Loucy (cell line): ENCODE data around the gene OR5A1.

ENCODE experiments used
- H2AFZ ChIP-seq: fragments of 200-600 bp; sonication (generic); 2 replicates; pipeline ENCODE4 v1.6.0; 2016; ENCODE audit warnings: antibody characterized with exemption, mild to moderate bottlenecking, low read length, moderate library complexity
- H3F3A ChIP-seq: fragments of 200-600 bp; 2 replicates; pipeline ENCODE4 v1.6.0; 2016; ENCODE audit warnings: antibody characterized with exemption, low read depth, mild to moderate bottlenecking
- H3K27me3 ChIP-seq: fragments of 200-600 bp; sonication (generic); 2 replicates; pipeline ENCODE4 v1.6.1; 2014; ENCODE audit warnings: low read length, mild to moderate bottlenecking; ENCODE audit not compliant: insufficient read depth, poor library complexity, severe bottlenecking
- H3K36me3 ChIP-seq: fragments of 200-600 bp; sonication (generic); 2 replicates; pipeline ENCODE4 v1.6.1; 2016; ENCODE audit warnings: low read length; ENCODE audit not compliant: insufficient read depth
- H3K4me1 ChIP-seq: fragments of 200-600 bp; sonication (generic); 2 replicates; pipeline ENCODE4 v1.5.1; 2014; ENCODE audit warnings: low read length, mild to moderate bottlenecking; ENCODE audit not compliant: insufficient read depth, poor library complexity, severe bottlenecking
- H3K4me2 ChIP-seq: fragments of 200-600 bp; sonication (generic); 2 replicates; pipeline ENCODE4 v1.6.0; 2014; ENCODE audit warnings: antibody characterized with exemption, low read length, low read depth, mild to moderate bottlenecking; ENCODE audit not compliant: poor library complexity, severe bottlenecking
- H3K4me3 ChIP-seq: fragments of 200-600 bp; sonication (generic); 2 replicates; pipeline ENCODE4 v1.5.1; 2014; ENCODE audit warnings: low read length, mild to moderate bottlenecking, mixed read lengths; ENCODE audit not compliant: poor library complexity, severe bottlenecking
- H3K79me2 ChIP-seq: fragments of 200-600 bp; sonication (generic); 2 replicates; pipeline ENCODE4 v1.6.1; 2014; ENCODE audit warnings: low read length; ENCODE audit not compliant: insufficient read depth
- H3K9ac ChIP-seq: fragments of 200-600 bp; sonication (generic); 2 replicates; pipeline ENCODE4 v1.6.0; 2014; ENCODE audit warnings: mild to moderate bottlenecking, low read depth, low read length, moderate library complexity; ENCODE audit not compliant: poor library complexity, severe bottlenecking
- H3K9me2 ChIP-seq: fragments of 200-600 bp; sonication (generic); replicated peaks from 2 replicates; pipeline ENCODE4 v1.6.1; 2016; ENCODE audit warnings: low read depth, low read length, mixed read lengths
- H3K9me3 ChIP-seq: fragments of 200-600 bp; sonication (generic); 2 replicates; pipeline ENCODE4 v1.6.1; 2014; ENCODE audit warnings: mild to moderate bottlenecking, antibody characterized with exemption, low read length, low read depth; ENCODE audit not compliant: insufficient read depth
- H4K20me1 ChIP-seq: fragments of 200-600 bp; sonication (generic); 2 replicates; pipeline ENCODE4 v1.6.0; 2014; ENCODE audit warnings: antibody characterized with exemption, low read length, mild to moderate bottlenecking; ENCODE audit not compliant: insufficient read depth, poor library complexity, severe bottlenecking
- EZH2phosphoT487 ChIP-seq: fragments of 200-600 bp; IDR thresholded peaks from 2 replicates; pipeline ENCODE4 v1.6.1; 2018; ENCODE audit warnings: antibody characterized with exemption, mild to moderate bottlenecking, moderate library complexity, borderline replicate concordance
- TF ChIP-seq, protein P1 (sequence below): fragments of 200-600 bp; sonication (generic); conservative IDR thresholded peaks from 2 replicates; pipeline ENCODE4 v1.5.1; 2014; ENCODE audit warnings: mild to moderate bottlenecking, antibody characterized with exemption, low read length

Gene OR5A1

GRCh38 chr11:59415111-59415510, 21.2 kb upstream of the OR5A1 start:
- Histone ChIP-seq H3K9ac (no peak overlapping the region), H4K20me1 (no peaks in the 10 kb centered on the region), H3F3A (no peaks in the 10 kb centered on the region), H3K36me3 (no peaks in the 10 kb centered on the region), H3K9me3 (0 out of 2 replicates have a peak, but pooled peaks cover 4% of the 10 kb centered on the region), H3K9me2 (no peaks in the 10 kb centered on the region), H3K4me1 (no peaks in the 10 kb centered on the region), H3K27me3 (no peaks in the 10 kb centered on the region), H3K4me2 (no peak overlapping the region), H3K79me2 (no peaks in the 10 kb centered on the region), H3K4me3 (no peak overlapping the region), H2AFZ (no peak overlapping the region)
- TF ChIP-seq, protein P1, sequence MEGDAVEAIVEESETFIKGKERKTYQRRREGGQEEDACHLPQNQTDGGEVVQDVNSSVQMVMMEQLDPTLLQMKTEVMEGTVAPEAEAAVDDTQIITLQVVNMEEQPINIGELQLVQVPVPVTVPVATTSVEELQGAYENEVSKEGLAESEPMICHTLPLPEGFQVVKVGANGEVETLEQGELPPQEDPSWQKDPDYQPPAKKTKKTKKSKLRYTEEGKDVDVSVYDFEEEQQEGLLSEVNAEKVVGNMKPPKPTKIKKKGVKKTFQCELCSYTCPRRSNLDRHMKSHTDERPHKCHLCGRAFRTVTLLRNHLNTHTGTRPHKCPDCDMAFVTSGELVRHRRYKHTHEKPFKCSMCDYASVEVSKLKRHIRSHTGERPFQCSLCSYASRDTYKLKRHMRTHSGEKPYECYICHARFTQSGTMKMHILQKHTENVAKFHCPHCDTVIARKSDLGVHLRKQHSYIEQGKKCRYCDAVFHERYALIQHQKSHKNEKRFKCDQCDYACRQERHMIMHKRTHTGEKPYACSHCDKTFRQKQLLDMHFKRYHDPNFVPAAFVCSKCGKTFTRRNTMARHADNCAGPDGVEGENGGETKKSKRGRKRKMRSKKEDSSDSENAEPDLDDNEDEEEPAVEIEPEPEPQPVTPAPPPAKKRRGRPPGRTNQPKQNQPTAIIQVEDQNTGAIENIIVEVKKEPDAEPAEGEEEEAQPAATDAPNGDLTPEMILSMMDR: no peak
- TF ChIP-seq EZH2phosphoT487: no peak

GRCh38 chr11:59416613-59417012, 19.7 kb upstream of the OR5A1 start:
- no peak overlapping the region for H3K4me2 ChIP-seq

DNA sequence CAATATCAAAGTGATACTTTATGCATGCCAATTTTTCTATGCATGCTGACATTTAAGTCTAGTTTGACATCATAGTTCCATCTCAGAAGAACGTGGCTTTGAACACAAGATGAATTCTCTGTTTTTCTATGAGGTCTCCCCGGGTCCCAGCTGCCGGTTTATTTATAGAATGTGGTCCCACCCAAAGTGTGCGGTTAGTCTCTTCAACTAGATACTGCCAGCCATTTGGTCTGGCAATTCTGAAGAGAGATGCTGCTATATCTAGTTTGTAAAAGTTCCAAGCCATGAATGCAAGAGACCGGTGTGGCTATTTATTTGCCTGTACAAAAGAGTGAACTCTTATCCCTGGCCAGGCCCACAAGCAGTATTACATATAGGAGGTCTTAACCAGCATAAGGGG, 19.2 kb upstream of the OR5A1 start:
- Histone ChIP-seq H3K27me3 (no peaks in the 10 kb centered on the region), H3F3A (no peaks in the 10 kb centered on the region), H3K4me1 (no peaks in the 10 kb centered on the region), H3K9ac (no peak overlapping the region), H3K36me3 (no peaks in the 10 kb centered on the region), H3K79me2 (no peaks in the 10 kb centered on the region), H3K9me3 (no peaks in the 10 kb centered on the region), H3K9me2 (no peaks in the 10 kb centered on the region), H3K4me3 (no peak overlapping the region), H2AFZ (no peak overlapping the region), H3K4me2 (no peak overlapping the region), H4K20me1 (no peaks in the 10 kb centered on the region)
- TF ChIP-seq, protein P1: no peak
- TF ChIP-seq EZH2phosphoT487: no peak

More at GRCh38 chr11:59416613-59417012, 19.7 kb upstream of the OR5A1 start:
- no peaks in the 10 kb centered on the region for H3K36me3 ChIP-seq
- H3K79me2 ChIP-seq: no peaks in the 10 kb centered on the region
- TF ChIP-seq EZH2phosphoT487: no peak
- TF ChIP-seq, protein P1: no peak
- no peak overlapping the region for H2AFZ ChIP-seq
- no peak overlapping the region for H3K9ac ChIP-seq
- no peaks in the 10 kb centered on the region for H3K9me3 ChIP-seq
- H3K9me2 ChIP-seq: no peaks in the 10 kb centered on the region
- H3K27me3 ChIP-seq: no peaks in the 10 kb centered on the region
- H3K4me1 ChIP-seq: no peaks in the 10 kb centered on the region
- no peaks in the 10 kb centered on the region for H3F3A ChIP-seq
- no peaks in the 10 kb centered on the region for H4K20me1 ChIP-seq
- no peak overlapping the region for H3K4me3 ChIP-seq
